ENCODE data around the gene ATP10B.

GRCh38 chr5:160514191-160514590 lies 337.8 kb downstream of the ATP10B start:
- TF ChIP-seq, protein P1, sequence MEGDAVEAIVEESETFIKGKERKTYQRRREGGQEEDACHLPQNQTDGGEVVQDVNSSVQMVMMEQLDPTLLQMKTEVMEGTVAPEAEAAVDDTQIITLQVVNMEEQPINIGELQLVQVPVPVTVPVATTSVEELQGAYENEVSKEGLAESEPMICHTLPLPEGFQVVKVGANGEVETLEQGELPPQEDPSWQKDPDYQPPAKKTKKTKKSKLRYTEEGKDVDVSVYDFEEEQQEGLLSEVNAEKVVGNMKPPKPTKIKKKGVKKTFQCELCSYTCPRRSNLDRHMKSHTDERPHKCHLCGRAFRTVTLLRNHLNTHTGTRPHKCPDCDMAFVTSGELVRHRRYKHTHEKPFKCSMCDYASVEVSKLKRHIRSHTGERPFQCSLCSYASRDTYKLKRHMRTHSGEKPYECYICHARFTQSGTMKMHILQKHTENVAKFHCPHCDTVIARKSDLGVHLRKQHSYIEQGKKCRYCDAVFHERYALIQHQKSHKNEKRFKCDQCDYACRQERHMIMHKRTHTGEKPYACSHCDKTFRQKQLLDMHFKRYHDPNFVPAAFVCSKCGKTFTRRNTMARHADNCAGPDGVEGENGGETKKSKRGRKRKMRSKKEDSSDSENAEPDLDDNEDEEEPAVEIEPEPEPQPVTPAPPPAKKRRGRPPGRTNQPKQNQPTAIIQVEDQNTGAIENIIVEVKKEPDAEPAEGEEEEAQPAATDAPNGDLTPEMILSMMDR (IDR thresholded peaks at IDR 0.05) = no peak
- TF ChIP-seq EP300 (IDR thresholded peaks at IDR 0.05; ENCODE audit: low read depth) = no peak
- TF ChIP-seq POLR2A (IDR thresholded peaks at IDR 0.05) = no peak
- no peak for TF ChIP-seq POLR2AphosphoS5 (IDR thresholded peaks at IDR 0.05)

All from transverse colon (tissue), 4 donors.